GM12878 (cell line): ENCODE measurements around the gene CNTRL. TPM values are rescaled to one million over a fixed set of nuclear protein-coding genes. Genes with fewer than 3 reads are reported as not detected.

ENCODE experiments used
- ATAC-seq: fragments of 200-7000 bp; cut with Tn5 transposase; 3 replicates; pipeline ENCODE4 v1.9.1; 2020; ENCODE audit warnings: mild to moderate bottlenecking, moderate library complexity
- BruUV-seq: library from RNA; stranded (reverse); fragments of 400-500 nt; replicated peaks from 2 replicates; lab custom pipeline; 2021; lab: Mats Ljungman, UMichigan
- CTCF ChIA-PET: fragments of 300-600 bp; sonication (Branson Sonifier 250); formaldehyde crosslinking; extraction: SDS; loops from one replicate; lab custom pipeline; 2021; ENCODE audit warnings: inconsistent platforms; lab: Yijun Ruan, JAX
- POLR2A ChIA-PET: fragments of 350-600 bp; formaldehyde crosslinking; extraction: SDS; loops from one replicate; lab custom pipeline; 2021; ENCODE audit warnings: inconsistent platforms; lab: Charles Lee
- RAD21 ChIA-PET: fragments of 300-600 bp; sonication (Branson Sonifier 250); formaldehyde crosslinking; loops from one replicate; lab custom pipeline; 2023; ENCODE audit warnings: antibody characterized with exemption; ENCODE audit not compliant: unreplicated experiment; lab: Charles Lee
- SMC1A ChIA-PET: fragments of 300-600 bp; sonication (Branson Sonifier 250); formaldehyde crosslinking; loops from one replicate; lab custom pipeline; 2023; ENCODE audit not compliant: unreplicated experiment, uncharacterized antibody; lab: Charles Lee
- DNase-seq: peaks from one replicate; pipeline ENCODE4 v3.0.0-alpha.2; 2011; ENCODE audit warnings: low read depth, low spot score
- FAIRE-seq: peaks from 3 replicates; lab custom pipeline; 2011; peaks lifted over from hg19 to GRCh38; lab: Jason Lieb, UNC
- H2AFZ ChIP-seq: 2 replicates; pipeline ENCODE4 v1.6.0; 2011; ENCODE audit warnings: low read depth, low read length, control low read depth; ENCODE audit not compliant: control insufficient read depth
- H3K27ac ChIP-seq: 2 replicates; pipeline ENCODE4 v1.5.1; 2011; ENCODE audit warnings: control low read depth; ENCODE audit not compliant: control insufficient read depth, insufficient read depth
- H3K27me3 ChIP-seq, 2 experiments: replicated peaks in 1 of 2; 2 replicates each; pipeline versions ENCODE4 v1.6.0 to v1.6.1; 2011; ENCODE audit warnings: low read length in 1 of 2; ENCODE audit not compliant: control insufficient read depth in 2 of 2, insufficient read depth in 2 of 2
- H3K36me3 ChIP-seq, 2 experiments: 2 replicates each; pipeline ENCODE4 v1.5.1; 2011; ENCODE audit warnings: low read length in 1 of 2; ENCODE audit not compliant: control insufficient read depth in 2 of 2, insufficient read depth in 2 of 2
- H3K4me1 ChIP-seq: 2 replicates; pipeline ENCODE4 v1.6.1; 2011; ENCODE audit warnings: mild to moderate bottlenecking, low read length, moderate library complexity, mixed read lengths; ENCODE audit not compliant: control insufficient read depth, insufficient read depth
- H3K4me2 ChIP-seq: 2 replicates; pipeline ENCODE4 v1.6.0; 2011; ENCODE audit warnings: control low read depth; ENCODE audit not compliant: control insufficient read depth, insufficient read depth
- H3K4me3 ChIP-seq: fragments of 200-600 bp; sonication (generic); 2 replicates; pipeline ENCODE4 v1.5.1; 2016
- H3K79me2 ChIP-seq: 2 replicates; pipeline ENCODE4 v1.6.0; 2011; ENCODE audit warnings: low read length; ENCODE audit not compliant: control insufficient read depth, insufficient read depth
- H3K9ac ChIP-seq: 2 replicates; pipeline ENCODE4 v1.8.0; 2011; ENCODE audit warnings: low read length, control low read depth, mixed read lengths; ENCODE audit not compliant: control insufficient read depth, insufficient read depth
- H3K9me3 ChIP-seq: replicated peaks from 3 replicates; pipeline ENCODE4 v1.5.1; 2011; ENCODE audit warnings: mild to moderate bottlenecking, low read length; ENCODE audit not compliant: control insufficient read depth, insufficient read depth
- H4K20me1 ChIP-seq: 2 replicates; pipeline ENCODE4 v1.6.0; 2011; ENCODE audit not compliant: control insufficient read depth, insufficient read depth
- CUX1 ChIP-seq: IDR thresholded peaks from 2 replicates; pipeline ENCODE4 v1.6.1; 2012; ENCODE audit warnings: improper control_type of control experiment, low read depth, low read length; ENCODE audit not compliant: insufficient replicate concordance
- MLLT1 ChIP-seq: fragments of 450-650 bp; IDR thresholded peaks from 2 replicates; pipeline ENCODE4 v1.6.1; 2016; ENCODE audit warnings: mild to moderate bottlenecking
- POLR2A ChIP-seq: IDR thresholded peaks from 2 replicates; pipeline ENCODE4 v1.6.1; 2011; ENCODE audit warnings: low read depth, mild to moderate bottlenecking, low read length
- WGBS: methylation state at CpG from one replicate; pipeline ENCODE4 v1.1.6; 2016; ENCODE audit warnings: low lambda C conversion rate; ENCODE audit not compliant: insufficient replicate concordance, insufficient coverage; ENCODE audit errors: missing lambda C conversion rate; 5-methylcytosine and 5-hydroxymethylcytosine counted together
- in situ Hi-C: fragments of 300-500 bp; cut with MboI; formaldehyde crosslinking; loops from 9 replicates; pipeline ENCODE4 v1.14.3; 2018; ENCODE audit warnings: mixed read lengths
- intact Hi-C: fragments of 100-400 bp; cut with micrococcal nuclease; formaldehyde crosslinking; loops from one replicate; pipeline ENCODE4 v1.14.2; 2022; ENCODE audit not compliant: unreplicated experiment
- polyA plus RNA-seq, 11 experiments: library from polyadenylated mRNA; depleted of rRNA in 4 of 11; unstranded in 6 of 11; stranded (reverse) in 5 of 11; fragments of >200 nt; fragmentation: Nextera tagmentation in 4 of 11; fragmentation: Illumina TruSeq in 1 of 11; extraction: Ambion mirVana in 4 of 11; extraction: Trizol in 1 of 11; gene quantifications; 1 replicate in 1 of 11; 2 replicates in 10 of 11; pipeline versions ENCODE4 v1.2.1 to v1.2.3, GENCODE V29; 2011 to 2016; ENCODE audit warnings: inconsistent platforms in 2 of 11, missing spikeins in 2 of 11, low read depth in 1 of 11
- total RNA-seq, 4 experiments: library from RNA; depleted of rRNA in 3 of 4; stranded (reverse); fragments of >200 nt in 3 of 4; fragmentation: Illumina TruSeq in 1 of 4; extraction: Trizol in 1 of 4; gene quantifications; 2 replicates each; pipeline versions ENCODE4 v1.2.1 to v1.2.3, GENCODE V29; 2013 to 2021

Gene CNTRL
- total and polyA plus RNA-seq, 10 of the 15 experiments (the other 5 are each of a cell fraction or from before 2014, with no cell fraction given), result 20.0 to 65.4 (median 38.8) TPM

- Histone ChIP-seq H3K27ac (no peak overlapping the region), H3K36me3 (no peaks in the 10 kb centered on the region), H3K27me3 (no peaks in the 10 kb centered on the region), H2AFZ (no peak overlapping the region), H3K9me3 (no peaks in the 10 kb centered on the region), H3K9ac (no peak overlapping the region), H3K4me1 (no peaks in the 10 kb centered on the region), H3K79me2 (no peaks in the 10 kb centered on the region), H3K4me3 (no peak overlapping the region), H3K4me2 (no peak overlapping the region), H4K20me1 (no peaks in the 10 kb centered on the region)
- no peak for FAIRE-seq
- ChIA-PET RAD21 (no interaction called here), CTCF (interaction anchor here (1.3 to 6.0 kb wide), 2 partner anchors 22 to 52 kb away, joined by 3 to 49 read pairs; no protein-coding TSS in a partner anchor), POLR2A (no interaction called here), SMC1A (interaction anchor here (1.0 kb wide), 1 partner anchor 22 kb away, joined by 5 read pairs; no protein-coding TSS in a partner anchor)
- TF ChIP-seq POLR2A (no peak), MLLT1 (no peak), CUX1 (no peak)
- BruUV-seq, result no TSS peak
- DNase-seq, result no peak
- no peak for ATAC-seq
- intact Hi-C loops (no loop called here), in situ Hi-C loops (no loop called here)
- 90% methylated on average over 2 of the region's 2 CpGs for WGBS
Measured at GRCh38 chr9:121038362-121038761, 36.4 kb upstream of the CNTRL start.
